ENCODE measurements around the gene TNKS2. TPM values are rescaled to one million over a fixed set of nuclear protein-coding genes. Genes with fewer than 3 reads are reported as not detected.

Gene TNKS2
- total RNA-seq, 1 donor, result 61.5 TPM

GRCh38 chr10:91774571-91774970 is 23.7 kb upstream of the TNKS2 start:
- DNase-seq (ENCODE audit: insufficient read length, low spot score, missing footprints), result no peak

GRCh38 chr10:91775731-91776130 is 22.5 kb upstream of the TNKS2 start:
- peaks cover 17% of the 10 kb centered on the region for H3K27me3 ChIP-seq (ENCODE audit: insufficient read depth, low read length)
- no peak overlapping the region for H2AFZ ChIP-seq (ENCODE audit: low read length)
- no peaks in the 10 kb centered on the region for H3K79me2 ChIP-seq (ENCODE audit: insufficient read depth, low read length)
- DNase-seq (ENCODE audit: insufficient read length, low spot score, missing footprints), result no peak
- TF ChIP-seq, protein P1, sequence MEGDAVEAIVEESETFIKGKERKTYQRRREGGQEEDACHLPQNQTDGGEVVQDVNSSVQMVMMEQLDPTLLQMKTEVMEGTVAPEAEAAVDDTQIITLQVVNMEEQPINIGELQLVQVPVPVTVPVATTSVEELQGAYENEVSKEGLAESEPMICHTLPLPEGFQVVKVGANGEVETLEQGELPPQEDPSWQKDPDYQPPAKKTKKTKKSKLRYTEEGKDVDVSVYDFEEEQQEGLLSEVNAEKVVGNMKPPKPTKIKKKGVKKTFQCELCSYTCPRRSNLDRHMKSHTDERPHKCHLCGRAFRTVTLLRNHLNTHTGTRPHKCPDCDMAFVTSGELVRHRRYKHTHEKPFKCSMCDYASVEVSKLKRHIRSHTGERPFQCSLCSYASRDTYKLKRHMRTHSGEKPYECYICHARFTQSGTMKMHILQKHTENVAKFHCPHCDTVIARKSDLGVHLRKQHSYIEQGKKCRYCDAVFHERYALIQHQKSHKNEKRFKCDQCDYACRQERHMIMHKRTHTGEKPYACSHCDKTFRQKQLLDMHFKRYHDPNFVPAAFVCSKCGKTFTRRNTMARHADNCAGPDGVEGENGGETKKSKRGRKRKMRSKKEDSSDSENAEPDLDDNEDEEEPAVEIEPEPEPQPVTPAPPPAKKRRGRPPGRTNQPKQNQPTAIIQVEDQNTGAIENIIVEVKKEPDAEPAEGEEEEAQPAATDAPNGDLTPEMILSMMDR (IDR thresholded peaks at IDR 0.05; ENCODE audit: extremely low read depth, low read depth, low read length), result no peak
- no peak overlapping the region for H3K4me3 ChIP-seq (ENCODE audit: insufficient read depth, low read length)
- H3K4me1 ChIP-seq (ENCODE audit: insufficient read depth, low read length), result no peaks in the 10 kb centered on the region
- H3K36me3 ChIP-seq (ENCODE audit: insufficient read depth, low read length), result no peaks in the 10 kb centered on the region
- H3K27ac ChIP-seq (ENCODE audit: low read depth, low read length), result no peak overlapping the region
- no peak overlapping the region for H3K4me2 ChIP-seq (ENCODE audit: insufficient read depth, low read length)
- H3K9me3 ChIP-seq (ENCODE audit: low read depth, low read length), result no peaks in the 10 kb centered on the region
- no peaks in the 10 kb centered on the region for H4K20me1 ChIP-seq (ENCODE audit: insufficient read depth, low read length)

More at GRCh38 chr10:91774571-91774970, 23.7 kb upstream of the TNKS2 start:
- no peaks in the 10 kb centered on the region for H3K9me3 ChIP-seq (ENCODE audit: low read depth, low read length)
- H2AFZ ChIP-seq (ENCODE audit: low read length), result no peak overlapping the region
- no peak overlapping the region for H3K27ac ChIP-seq (ENCODE audit: low read depth, low read length)
- H3K4me3 ChIP-seq (ENCODE audit: insufficient read depth, low read length), result no peak overlapping the region
- no peaks in the 10 kb centered on the region for H3K4me1 ChIP-seq (ENCODE audit: insufficient read depth, low read length)
- no peaks in the 10 kb centered on the region for H3K79me2 ChIP-seq (ENCODE audit: insufficient read depth, low read length)
- no peak overlapping the region for H3K4me2 ChIP-seq (ENCODE audit: insufficient read depth, low read length)
- no peaks in the 10 kb centered on the region for H4K20me1 ChIP-seq (ENCODE audit: insufficient read depth, low read length)
- TF ChIP-seq, protein P1 (IDR thresholded peaks at IDR 0.05; ENCODE audit: extremely low read depth, low read depth, low read length), result no peak
- no peaks in the 10 kb centered on the region for H3K36me3 ChIP-seq (ENCODE audit: insufficient read depth, low read length)
- H3K27me3 ChIP-seq (ENCODE audit: insufficient read depth, low read length), result peaks cover 10% of the 10 kb centered on the region

DNA sequence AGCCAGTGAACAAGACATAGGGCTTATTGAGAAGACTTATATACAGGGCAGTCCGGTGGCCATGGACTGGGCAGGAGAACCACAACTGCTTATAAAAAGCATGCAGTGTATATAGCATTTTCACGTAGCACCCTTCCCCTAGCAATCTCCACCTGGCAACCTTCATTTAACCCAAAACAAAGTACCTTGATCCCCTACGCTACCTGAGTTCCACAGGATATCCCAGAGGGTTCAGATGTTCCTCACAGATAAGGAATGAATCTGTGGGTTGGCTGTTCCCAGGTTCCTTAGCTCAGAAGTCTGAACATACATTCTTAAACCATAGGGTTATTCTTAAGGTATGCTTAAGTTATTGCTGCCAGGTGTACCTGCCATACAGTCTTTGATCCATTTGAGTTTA is 22.0 kb upstream of the TNKS2 start:
- H3K36me3 ChIP-seq (ENCODE audit: insufficient read depth, low read length), result no peaks in the 10 kb centered on the region
- no peak overlapping the region for H3K4me3 ChIP-seq (ENCODE audit: insufficient read depth, low read length)
- no peaks in the 10 kb centered on the region for H3K9me3 ChIP-seq (ENCODE audit: low read depth, low read length)
- DNase-seq (ENCODE audit: insufficient read length, low spot score, missing footprints), result no peak
- H3K4me2 ChIP-seq (ENCODE audit: insufficient read depth, low read length), result no peak overlapping the region
- no peaks in the 10 kb centered on the region for H4K20me1 ChIP-seq (ENCODE audit: insufficient read depth, low read length)
- no peak overlapping the region for H2AFZ ChIP-seq (ENCODE audit: low read length)
- TF ChIP-seq, protein P1 (IDR thresholded peaks at IDR 0.05; ENCODE audit: extremely low read depth, low read depth, low read length), result no peak
- peaks cover 17% of the 10 kb centered on the region for H3K27me3 ChIP-seq (ENCODE audit: insufficient read depth, low read length)
- no peak overlapping the region for H3K27ac ChIP-seq (ENCODE audit: low read depth, low read length)
- no peaks in the 10 kb centered on the region for H3K79me2 ChIP-seq (ENCODE audit: insufficient read depth, low read length)
- H3K4me1 ChIP-seq (ENCODE audit: insufficient read depth, low read length), result no peaks in the 10 kb centered on the region

DNA sequence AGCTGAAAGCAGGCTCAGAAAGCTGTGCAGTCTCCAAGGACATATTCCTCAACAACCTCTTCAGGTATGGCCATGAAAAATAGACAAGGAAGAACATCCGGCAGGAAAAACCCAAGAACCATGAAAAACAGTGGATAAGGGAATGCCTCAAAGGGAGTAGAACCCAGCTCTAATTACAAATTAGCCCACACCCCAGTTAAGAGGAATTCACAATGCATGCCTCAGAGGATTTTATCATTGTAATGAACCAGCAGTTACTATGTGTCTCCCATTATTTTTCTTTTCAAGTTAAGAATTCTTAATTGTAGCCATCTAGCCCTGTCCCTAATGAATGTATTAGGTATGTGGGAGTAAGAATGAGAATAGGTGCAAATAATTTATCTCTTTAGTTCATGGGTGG is 19.7 kb upstream of the TNKS2 start:
- TF ChIP-seq, protein P1 (IDR thresholded peaks at IDR 0.05; ENCODE audit: extremely low read depth, low read depth, low read length), result no peak
- no peak overlapping the region for H3K4me3 ChIP-seq (ENCODE audit: insufficient read depth, low read length)
- H3K27ac ChIP-seq (ENCODE audit: low read depth, low read length), result no peak overlapping the region

More for the DNA sequence above, 19.7 kb upstream of the TNKS2 start:
- DNase-seq (ENCODE audit: insufficient read length, low spot score, missing footprints), result no peak
- Histone ChIP-seq H3K4me1 (ENCODE audit: insufficient read depth, low read length) (no peaks in the 10 kb centered on the region), H3K79me2 (ENCODE audit: insufficient read depth, low read length) (no peaks in the 10 kb centered on the region), H3K27me3 (ENCODE audit: insufficient read depth, low read length) (peaks cover 17% of the 10 kb centered on the region), H3K4me2 (ENCODE audit: insufficient read depth, low read length) (no peak overlapping the region), H3K36me3 (ENCODE audit: insufficient read depth, low read length) (no peaks in the 10 kb centered on the region), H2AFZ (ENCODE audit: low read length) (no peak overlapping the region), H4K20me1 (ENCODE audit: insufficient read depth, low read length) (no peaks in the 10 kb centered on the region), H3K9me3 (ENCODE audit: low read depth, low read length) (no peaks in the 10 kb centered on the region)
